GM18907 (cell line): ENCODE data around the gene SIM2.
"Not testable (repeated sequence)": the region's sequence is repeated elsewhere in the genome, so short reads cannot be mapped to it uniquely, and the experiment has no call there.

Source experiments
- ATAC-seq: cut with Tn5 transposase; IDR thresholded peaks from one replicate; pipeline ENCODE4 v1.9.1; 2021; ENCODE audit warnings: mild to moderate bottlenecking, moderate library complexity; ENCODE audit not compliant: unreplicated experiment

The SIM2 gene

GRCh38 chr21:36698981-36699545 lies at the start of gene SIM2:
TSS of gene SIM2 (plus strand) at chr21:36699115. CDS start at chr21:36699747, 632 bp downstream.
- ATAC-seq, result no peak

GRCh38 chr21:36654324-36654723 lies 44.6 kb upstream of the SIM2 start:
- no peak for ATAC-seq

GRCh38 chr21:36654796-36655325 lies 44.1 kb upstream of the SIM2 start:
- ATAC-seq, result no peak

- no peak for ATAC-seq
Measured at GRCh38 chr21:36656138-36656537, 42.8 kb upstream of the SIM2 start.

- ATAC-seq, result not testable (repeated sequence)
Measured at GRCh38 chr21:36657290-36657689, 41.6 kb upstream of the SIM2 start.

GRCh38 chr21:36657999-36658398 lies 40.9 kb upstream of the SIM2 start:
- ATAC-seq, result no peak

- no peak for ATAC-seq
Measured at GRCh38 chr21:36658926-36659325, 40.0 kb upstream of the SIM2 start.

GRCh38 chr21:36661511-36662309 lies 37.2 kb upstream of the SIM2 start:
- no peak for ATAC-seq

- no peak for ATAC-seq
Measured at GRCh38 chr21:36663033-36663855, 35.7 kb upstream of the SIM2 start.

- ATAC-seq, result no peak
Measured at GRCh38 chr21:36664662-36664990, 34.3 kb upstream of the SIM2 start.

GRCh38 chr21:36665806-36666205 lies 33.1 kb upstream of the SIM2 start:
- no peak for ATAC-seq

- ATAC-seq, result no peak
Measured at GRCh38 chr21:36668713-36669112, 30.2 kb upstream of the SIM2 start.

GRCh38 chr21:36671836-36672235 lies 27.1 kb upstream of the SIM2 start:
- ATAC-seq, result no peak

GRCh38 chr21:36672296-36672695 lies 26.6 kb upstream of the SIM2 start:
- ATAC-seq, result not testable (repeated sequence)

- ATAC-seq, result no peak
Measured at GRCh38 chr21:36672737-36673136, 26.2 kb upstream of the SIM2 start.

- no peak for ATAC-seq
Measured at GRCh38 chr21:36676039-36676950, 22.6 kb upstream of the SIM2 start.

GRCh38 chr21:36677443-36677842 lies 21.5 kb upstream of the SIM2 start:
- no peak for ATAC-seq

- ATAC-seq, result no peak
Measured at GRCh38 chr21:36678538-36678937, 20.4 kb upstream of the SIM2 start.

- ATAC-seq, result no peak
Measured at GRCh38 chr21:36681117-36681631, 17.7 kb upstream of the SIM2 start.

GRCh38 chr21:36684957-36685714 lies 13.8 kb upstream of the SIM2 start:
- no peak for ATAC-seq
